GM23248 (cell line): ENCODE results near the gene MUC16. TPM values are rescaled to one million over a fixed set of nuclear protein-coding genes. Genes with fewer than 3 reads are reported as not detected.

Experiments used
- DNase-seq: peaks from one replicate; pipeline ENCODE4 v3.0.0-alpha.2; 2015
- H2AFZ ChIP-seq: fragments of 200-600 bp; sonication (generic); 2 replicates; pipeline ENCODE4 v1.6.1; 2016; ENCODE audit warnings: antibody characterized with exemption
- H3F3A ChIP-seq: fragments of 200-600 bp; sonication (generic); 2 replicates; pipeline ENCODE4 v1.6.1; 2016; ENCODE audit warnings: mild to moderate bottlenecking, antibody characterized with exemption, mixed run types; ENCODE audit not compliant: insufficient read depth
- H3K27ac ChIP-seq: fragments of 200-600 bp; sonication (generic); 2 replicates; pipeline ENCODE4 v1.5.1; 2016; ENCODE audit warnings: mild to moderate bottlenecking
- H3K27me3 ChIP-seq: fragments of 200-600 bp; sonication (generic); replicated peaks from 2 replicates; pipeline ENCODE4 v1.6.1; 2016; ENCODE audit warnings: mild to moderate bottlenecking; ENCODE audit not compliant: insufficient read depth
- H3K36me3 ChIP-seq: fragments of 200-600 bp; sonication (generic); 2 replicates; pipeline ENCODE4 v1.6.1; 2016; ENCODE audit warnings: low read depth, mild to moderate bottlenecking
- H3K4me1 ChIP-seq: fragments of 200-600 bp; sonication (generic); 2 replicates; pipeline ENCODE4 v1.6.1; 2016; ENCODE audit warnings: mild to moderate bottlenecking; ENCODE audit not compliant: insufficient read depth
- H3K4me2 ChIP-seq: fragments of 200-600 bp; sonication (generic); one replicate; pipeline ENCODE4 v1.6.1; 2016; ENCODE audit warnings: mild to moderate bottlenecking; ENCODE audit not compliant: unreplicated experiment
- H3K4me3 ChIP-seq: fragments of 200-600 bp; sonication (generic); 2 replicates; pipeline ENCODE4 v1.5.1; 2016; ENCODE audit warnings: mild to moderate bottlenecking
- H3K79me2 ChIP-seq: fragments of 200-600 bp; sonication (generic); 2 replicates; pipeline ENCODE4 v1.6.1; 2016; ENCODE audit warnings: mild to moderate bottlenecking; ENCODE audit not compliant: insufficient read depth
- H3K9ac ChIP-seq: fragments of 200-600 bp; sonication (generic); 2 replicates; pipeline ENCODE4 v1.6.1; 2016; ENCODE audit warnings: mild to moderate bottlenecking
- H3K9me2 ChIP-seq: fragments of 200-600 bp; sonication (generic); 2 replicates; pipeline ENCODE4 v1.6.1; 2016; ENCODE audit warnings: mixed run types, mild to moderate bottlenecking, moderate library complexity; ENCODE audit not compliant: insufficient read depth
- H3K9me3 ChIP-seq: fragments of 200-600 bp; sonication (generic); one replicate; pipeline ENCODE4 v1.6.1; 2017; ENCODE audit warnings: low read depth
- H4K20me1 ChIP-seq: fragments of 200-600 bp; sonication (generic); 2 replicates; pipeline ENCODE4 v1.6.0; 2016; ENCODE audit not compliant: insufficient read depth
- EZH2 ChIP-seq: fragments of 200-600 bp; sonication (generic); IDR thresholded peaks from 2 replicates; pipeline ENCODE4 v1.6.1; 2018; ENCODE audit warnings: antibody characterized with exemption, mild to moderate bottlenecking; ENCODE audit not compliant: insufficient read depth, poor library complexity, severe bottlenecking
- EZH2phosphoT487 ChIP-seq: fragments of 200-600 bp; sonication (generic); IDR thresholded peaks from 2 replicates; pipeline ENCODE4 v1.6.1; 2018; ENCODE audit warnings: antibody characterized with exemption, moderate library complexity, mild to moderate bottlenecking, low read depth; ENCODE audit not compliant: insufficient read depth
- WGBS, 2 experiments: methylation state at CpG; one replicate each; pipeline ENCODE4 v1.1.6; 2015 to 2017; ENCODE audit warnings: low lambda C conversion rate in 2 of 2, low coverage in 1 of 2; ENCODE audit errors: missing lambda C conversion rate in 2 of 2; 5-methylcytosine and 5-hydroxymethylcytosine counted together
- in situ Hi-C: fragments of 300-500 bp; cut with MboI; formaldehyde crosslinking; loops from 2 replicates; pipeline ENCODE4 v1.15.0; 2020
- polyA plus RNA-seq: library from polyadenylated mRNA; unstranded; fragments of >200 nt; fragmentation: Nextera tagmentation; extraction: Ambion mirVana; gene quantifications from 2 replicates; pipeline ENCODE4 v1.2.1, GENCODE V29; 2016
- total RNA-seq: library from RNA; depleted of rRNA; stranded (reverse); fragments of >200 nt; shearing (Covaris generic); gene quantifications from 2 replicates; pipeline ENCODE4 v1.2.3, GENCODE V29; 2014; rRNA removed

The MUC16 gene
- total and polyA plus RNA-seq, 2 experiments from 2014 or later, result not detected

GRCh38 chr19:9000933-9001332, 9.3 kb downstream of the MUC16 start:
- 34 to 42% methylated on average over 5 of the region's 5 CpGs for WGBS, 2 experiments
- TF ChIP-seq EZH2phosphoT487 (no peak), EZH2 (no peak)
- Histone ChIP-seq H4K20me1 (no peaks in the 10 kb centered on the region), H3F3A (no peaks in the 10 kb centered on the region), H3K27ac (no peak overlapping the region), H2AFZ (no peak overlapping the region), H3K4me2 (no peak overlapping the region), H3K36me3 (no peaks in the 10 kb centered on the region), H3K9me2 (no peaks in the 10 kb centered on the region), H3K27me3 (no peaks in the 10 kb centered on the region), H3K4me1 (no peaks in the 10 kb centered on the region), H3K9me3 (no peaks in the 10 kb centered on the region), H3K4me3 (no peak overlapping the region), H3K79me2 (no peaks in the 10 kb centered on the region), H3K9ac (no peak overlapping the region)
- in situ Hi-C loops, result no loop called here
- DNase-seq, result no peak

DNA sequence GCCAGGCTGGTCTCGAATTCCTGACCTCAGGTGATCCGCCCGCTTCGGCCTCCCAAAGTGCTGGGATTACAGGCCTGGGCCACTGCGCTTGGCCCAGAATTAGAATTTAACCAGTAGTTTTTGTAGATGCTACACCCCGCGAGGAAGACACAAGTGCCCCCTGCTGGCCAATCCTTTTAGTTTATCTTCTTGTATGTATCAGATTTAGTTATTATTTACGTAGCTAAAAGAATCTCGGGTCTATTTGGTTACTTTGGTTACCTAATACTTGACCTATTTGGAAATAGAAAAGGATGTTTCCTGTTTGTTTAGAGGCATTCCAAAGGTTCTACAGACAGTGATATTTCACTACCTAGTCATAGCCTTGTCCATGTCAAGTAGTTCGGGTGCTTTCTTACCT, 22.0 kb downstream of the MUC16 start:
- H3K27ac ChIP-seq, result no peak overlapping the region
- in situ Hi-C loops, result no loop called here
- no peaks in the 10 kb centered on the region for H3F3A ChIP-seq
- H4K20me1 ChIP-seq, result no peaks in the 10 kb centered on the region
- H3K4me3 ChIP-seq, result no peak overlapping the region
- H3K4me2 ChIP-seq, result no peak overlapping the region
- no peak for DNase-seq
- no peak overlapping the region for H2AFZ ChIP-seq
- TF ChIP-seq EZH2phosphoT487, result no peak
- no peak for TF ChIP-seq EZH2
- H3K4me1 ChIP-seq, result no peaks in the 10 kb centered on the region
- no peaks in the 10 kb centered on the region for H3K27me3 ChIP-seq
- WGBS, 2 experiments, result 43 to 52% methylated on average over 10 of the region's 10 CpGs
- no peaks in the 10 kb centered on the region for H3K79me2 ChIP-seq
- H3K9me2 ChIP-seq, result no peaks in the 10 kb centered on the region
- no peak overlapping the region for H3K9ac ChIP-seq
- no peaks in the 10 kb centered on the region for H3K36me3 ChIP-seq
- H3K9me3 ChIP-seq, result no peaks in the 10 kb centered on the region

DNA sequence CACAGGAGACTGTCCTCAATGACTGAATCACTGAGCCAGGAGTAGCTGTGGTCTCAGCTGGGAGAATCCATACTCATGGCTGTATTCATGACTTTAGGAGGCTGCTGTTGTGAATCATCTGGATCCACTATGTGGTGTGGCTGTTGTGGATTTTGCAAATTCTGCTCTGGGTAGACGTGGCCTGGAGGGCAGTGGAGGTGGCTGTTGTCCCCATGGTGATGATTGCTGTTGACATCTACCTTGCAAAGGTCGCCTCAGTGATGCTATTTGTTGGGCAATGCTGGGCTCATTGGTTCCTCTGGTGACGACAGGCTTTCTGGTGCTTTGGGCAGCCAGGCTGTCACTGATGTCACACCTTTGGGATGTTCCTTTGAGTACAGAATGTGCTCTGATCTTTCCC, 23.9 kb downstream of the MUC16 start:
- Histone ChIP-seq H3K4me1 (no peaks in the 10 kb centered on the region), H2AFZ (no peak overlapping the region), H3K36me3 (no peaks in the 10 kb centered on the region), H3F3A (no peaks in the 10 kb centered on the region), H3K27me3 (no peaks in the 10 kb centered on the region), H3K9me3 (no peaks in the 10 kb centered on the region), H3K9ac (no peak overlapping the region), H3K79me2 (no peaks in the 10 kb centered on the region), H3K9me2 (no peaks in the 10 kb centered on the region), H3K27ac (no peak overlapping the region), H3K4me2 (no peak overlapping the region), H4K20me1 (no peaks in the 10 kb centered on the region), H3K4me3 (no peak overlapping the region)
- DNase-seq, result no peak
- in situ Hi-C loops, result no loop called here
- 4 to 16% methylated on average over 3 of the region's 3 CpGs for WGBS, 2 experiments
- TF ChIP-seq EZH2 (no peak), EZH2phosphoT487 (no peak)

- H3K4me2 ChIP-seq, result no peak overlapping the region
- H3K9me3 ChIP-seq, result peaks cover 5% of the 10 kb centered on the region
- no peak overlapping the region for H3K27ac ChIP-seq
- H3K4me3 ChIP-seq, result no peak overlapping the region
- no peak for TF ChIP-seq EZH2
- TF ChIP-seq EZH2phosphoT487, result no peak
- no peaks in the 10 kb centered on the region for H3K9me2 ChIP-seq
- no peak overlapping the region for H3K9ac ChIP-seq
- no peaks in the 10 kb centered on the region for H3K36me3 ChIP-seq
- no peaks in the 10 kb centered on the region for H3K27me3 ChIP-seq
- peak; percentile 16 for DNase-seq
- H2AFZ ChIP-seq, result no peak overlapping the region
- no peaks in the 10 kb centered on the region for H3K4me1 ChIP-seq
- H3K79me2 ChIP-seq, result no peaks in the 10 kb centered on the region
- no peaks in the 10 kb centered on the region for H4K20me1 ChIP-seq
- 26 to 28% methylated on average over 5 of the region's 5 CpGs for WGBS, 2 experiments
- in situ Hi-C loops, result no loop called here
- no peaks in the 10 kb centered on the region for H3F3A ChIP-seq
Observed at GRCh38 chr19:8973501-8974091, 36.6 kb downstream of the MUC16 start.

GRCh38 chr19:8965887-8966286, 44.3 kb downstream of the MUC16 start:
- no peaks in the 10 kb centered on the region for H3K9me2 ChIP-seq
- TF ChIP-seq EZH2phosphoT487 (no peak), EZH2 (no peak)
- no peak overlapping the region for H3K27ac ChIP-seq
- H4K20me1 ChIP-seq, result no peaks in the 10 kb centered on the region
- H3K27me3 ChIP-seq, result no peaks in the 10 kb centered on the region
- no peak overlapping the region for H3K4me2 ChIP-seq
- no peak overlapping the region for H3K9ac ChIP-seq
- H2AFZ ChIP-seq, result no peak overlapping the region
- H3K4me3 ChIP-seq, result no peak overlapping the region
- in situ Hi-C loops, result no loop called here
- H3K4me1 ChIP-seq, result no peaks in the 10 kb centered on the region
- no peaks in the 10 kb centered on the region for H3K79me2 ChIP-seq
- no peaks in the 10 kb centered on the region for H3K36me3 ChIP-seq
- no peaks in the 10 kb centered on the region for H3F3A ChIP-seq
- H3K9me3 ChIP-seq, result peaks cover 3% of the 10 kb centered on the region
- DNase-seq, result no peak
- WGBS, 2 experiments, result 18 to 19% methylated on average over 4 of the region's 4 CpGs

Other genes with a start within 250 kb of the MUC16 start
- 20.9 and 21.6 TPM in 2 replicates for gene ZNF558, start 178.1 kb downstream of the MUC16 start, total RNA-seq
- gene ZNF558, start 178.1 kb downstream of the MUC16 start, polyA plus RNA-seq, result 13.3 and 13.6 TPM in 2 replicates
- gene MBD3L1, start 178.0 kb downstream of the MUC16 start, total RNA-seq, result not detected in 2 replicates
- not detected in 2 replicates for gene MBD3L1, start 178.0 kb downstream of the MUC16 start, polyA plus RNA-seq
- gene OR1M1, start 76.7 kb upstream of the MUC16 start, total RNA-seq, result not detected in 2 replicates
- not detected in 2 replicates for gene OR1M1, start 76.7 kb upstream of the MUC16 start, polyA plus RNA-seq
- not detected in 2 replicates for gene OR7G2, start 97.1 kb upstream of the MUC16 start, total RNA-seq
- not detected in 2 replicates for gene OR7G2, start 97.1 kb upstream of the MUC16 start, polyA plus RNA-seq
- gene OR7G1, start 105.4 kb upstream of the MUC16 start, total RNA-seq, result not detected in 2 replicates
- not detected in 2 replicates for gene OR7G1, start 105.4 kb upstream of the MUC16 start, polyA plus RNA-seq
- gene OR7G3, start 116.5 kb upstream of the MUC16 start, total RNA-seq, result not detected in 2 replicates
- gene OR7G3, start 116.5 kb upstream of the MUC16 start, polyA plus RNA-seq, result not detected in 2 replicates
- 10.5 and 11.6 TPM in 2 replicates for gene ZNF317, start 130.0 kb upstream of the MUC16 start, total RNA-seq
- 16.0 and 19.5 TPM in 2 replicates for gene ZNF317, start 130.0 kb upstream of the MUC16 start, polyA plus RNA-seq
- gene OR7D2, start 168.6 kb upstream of the MUC16 start, total RNA-seq, result not detected in 2 replicates
- not detected in 2 replicates for gene OR7D2, start 168.6 kb upstream of the MUC16 start, polyA plus RNA-seq
- gene OR7D4, start 209.2 kb upstream of the MUC16 start, total RNA-seq, result not detected in 2 replicates
- not detected in 2 replicates for gene OR7D4, start 209.2 kb upstream of the MUC16 start, polyA plus RNA-seq
- gene OR7E24, start 240.5 kb upstream of the MUC16 start, total RNA-seq, result not detected in 2 replicates
- gene OR7E24, start 240.5 kb upstream of the MUC16 start, polyA plus RNA-seq, result not detected in 2 replicates